HFFc6 (cell line): ENCODE data around the gene AVPR1B. TPM values are rescaled to one million over a fixed set of nuclear protein-coding genes. Genes with fewer than 3 reads are reported as not detected.

Experiments
- DNase-seq: peaks from one replicate; pipeline ENCODE4 v3.0.0-alpha.2; 2018
- H3K27ac Mint-ChIP-seq: 2 replicates; pipeline ENCODE4 v1.8.0; 2020; ENCODE audit warnings: mild to moderate bottlenecking, mixed read lengths
- H3K27me3 Mint-ChIP-seq: 2 replicates; pipeline ENCODE4 v1.8.0; 2021; ENCODE audit warnings: mild to moderate bottlenecking, moderate library complexity, mixed read lengths; ENCODE audit not compliant: insufficient read depth
- H3K36me3 Mint-ChIP-seq: 2 replicates; pipeline ENCODE4 v1.8.0; 2021; ENCODE audit warnings: low read depth, mixed read lengths
- H3K4me1 Mint-ChIP-seq: 2 replicates; pipeline ENCODE4 v1.8.0; 2020; ENCODE audit warnings: low read depth, mixed read lengths
- H3K4me3 Mint-ChIP-seq: 2 replicates; pipeline ENCODE4 v1.8.0; 2020; ENCODE audit warnings: mild to moderate bottlenecking, moderate library complexity, mixed read lengths
- H3K9me3 Mint-ChIP-seq: 2 replicates; pipeline ENCODE4 v1.8.0; 2020; ENCODE audit warnings: mild to moderate bottlenecking, mixed read lengths
- total RNA-seq, 6 experiments: library from RNA; stranded (reverse); fragmentation: NEBNext Ultra II Directional; extraction: Animal tissue kit (Norgen Biotek cat#: 25700); gene quantifications; 2 replicates in 1 of 6; 3 replicates in 5 of 6; pipeline ENCODE4 v1.2.3, GENCODE V29; 2021
- TF ChIP-seq, protein P1 (sequence below): fragments of 200-600 bp; sonication (generic); IDR thresholded peaks from 2 replicates; pipeline ENCODE4 v1.5.0; 2021; ENCODE audit warnings: antibody characterized with exemption, mild to moderate bottlenecking

The AVPR1B gene
- total RNA-seq, 6 experiments from 2014 or later, result not detected

GRCh38 chr1:206102292-206102936 is 14.8 kb downstream of the AVPR1B start:
- Mint-ChIP-seq H3K4me3 (no peak overlapping the region), H3K4me1 (peaks cover 6% of the 10 kb centered on the region; the same call in 1 of the 2 replicates), H3K9me3 (no peaks in the 10 kb centered on the region), H3K36me3 (no peaks in the 10 kb centered on the region), H3K27ac (no peak overlapping the region), H3K27me3 (peaks cover 38% of the 10 kb centered on the region)
- no peak for DNase-seq
- TF ChIP-seq, protein P1, sequence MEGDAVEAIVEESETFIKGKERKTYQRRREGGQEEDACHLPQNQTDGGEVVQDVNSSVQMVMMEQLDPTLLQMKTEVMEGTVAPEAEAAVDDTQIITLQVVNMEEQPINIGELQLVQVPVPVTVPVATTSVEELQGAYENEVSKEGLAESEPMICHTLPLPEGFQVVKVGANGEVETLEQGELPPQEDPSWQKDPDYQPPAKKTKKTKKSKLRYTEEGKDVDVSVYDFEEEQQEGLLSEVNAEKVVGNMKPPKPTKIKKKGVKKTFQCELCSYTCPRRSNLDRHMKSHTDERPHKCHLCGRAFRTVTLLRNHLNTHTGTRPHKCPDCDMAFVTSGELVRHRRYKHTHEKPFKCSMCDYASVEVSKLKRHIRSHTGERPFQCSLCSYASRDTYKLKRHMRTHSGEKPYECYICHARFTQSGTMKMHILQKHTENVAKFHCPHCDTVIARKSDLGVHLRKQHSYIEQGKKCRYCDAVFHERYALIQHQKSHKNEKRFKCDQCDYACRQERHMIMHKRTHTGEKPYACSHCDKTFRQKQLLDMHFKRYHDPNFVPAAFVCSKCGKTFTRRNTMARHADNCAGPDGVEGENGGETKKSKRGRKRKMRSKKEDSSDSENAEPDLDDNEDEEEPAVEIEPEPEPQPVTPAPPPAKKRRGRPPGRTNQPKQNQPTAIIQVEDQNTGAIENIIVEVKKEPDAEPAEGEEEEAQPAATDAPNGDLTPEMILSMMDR, result no peak

DNA sequence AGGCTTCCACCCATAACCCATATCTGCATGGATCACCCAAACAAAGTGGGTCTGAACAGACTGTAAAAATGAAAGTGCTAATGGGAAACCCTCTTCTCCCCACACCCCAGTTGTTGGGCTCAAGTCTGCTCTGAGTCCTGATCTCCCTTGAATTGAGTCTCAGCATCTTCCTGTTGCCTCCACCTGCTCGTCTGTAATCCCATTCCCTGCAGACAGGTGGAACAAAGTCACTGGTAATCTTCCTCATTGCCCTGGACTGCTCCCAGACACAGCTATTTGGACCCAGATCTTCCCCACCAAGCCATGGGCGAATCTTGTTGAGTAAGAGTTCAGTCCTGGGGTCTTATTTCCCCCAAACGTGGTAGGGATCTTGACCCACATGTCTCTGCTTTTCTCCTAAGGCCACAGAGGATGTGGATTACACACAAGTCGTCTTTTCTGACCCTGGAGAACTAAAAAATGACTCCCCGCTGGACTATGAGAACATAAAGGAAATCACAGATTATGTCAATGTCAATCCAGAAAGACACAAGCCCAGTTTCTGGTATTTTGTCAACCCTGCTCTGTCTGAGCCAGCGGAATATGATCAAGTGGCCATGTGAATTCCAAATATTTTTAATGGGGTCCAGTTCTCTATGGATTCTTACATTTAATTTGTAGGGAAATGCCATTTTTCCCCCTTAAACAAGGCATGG is 15.7 kb downstream of the AVPR1B start:
- Mint-ChIP-seq H3K4me3 (no peak overlapping the region), H3K9me3 (no peaks in the 10 kb centered on the region), H3K36me3 (no peaks in the 10 kb centered on the region), H3K4me1 (peaks cover 5% of the 10 kb centered on the region; the same call in 1 of the 2 replicates), H3K27ac (no peak overlapping the region), H3K27me3 (peaks cover 37% of the 10 kb centered on the region)
- TF ChIP-seq, protein P1, result no peak
- no peak for DNase-seq

GRCh38 chr1:206100226-206100815 is 16.9 kb downstream of the AVPR1B start:
- no peaks in the 10 kb centered on the region for H3K9me3 Mint-ChIP-seq

GRCh38 chr1:206098242-206098919 is 18.8 kb downstream of the AVPR1B start:
- Mint-ChIP-seq H3K27me3 (peaks cover 58% of the 10 kb centered on the region), H3K4me3 (no peak overlapping the region), H3K4me1 (no peaks in the 10 kb centered on the region), H3K9me3 (no peaks in the 10 kb centered on the region), H3K36me3 (no peaks in the 10 kb centered on the region), H3K27ac (no peak overlapping the region)
- TF ChIP-seq, protein P1, result no peak
- DNase-seq, result no peak

More at GRCh38 chr1:206100226-206100815, 16.9 kb downstream of the AVPR1B start:
- H3K4me1 Mint-ChIP-seq, result no peaks in the 10 kb centered on the region
- peaks cover 45% of the 10 kb centered on the region for H3K27me3 Mint-ChIP-seq
- H3K4me3 Mint-ChIP-seq, result no peak overlapping the region
- H3K27ac Mint-ChIP-seq, result no peak overlapping the region
- TF ChIP-seq, protein P1, result no peak
- DNase-seq, result no peak
- no peaks in the 10 kb centered on the region for H3K36me3 Mint-ChIP-seq

DNA sequence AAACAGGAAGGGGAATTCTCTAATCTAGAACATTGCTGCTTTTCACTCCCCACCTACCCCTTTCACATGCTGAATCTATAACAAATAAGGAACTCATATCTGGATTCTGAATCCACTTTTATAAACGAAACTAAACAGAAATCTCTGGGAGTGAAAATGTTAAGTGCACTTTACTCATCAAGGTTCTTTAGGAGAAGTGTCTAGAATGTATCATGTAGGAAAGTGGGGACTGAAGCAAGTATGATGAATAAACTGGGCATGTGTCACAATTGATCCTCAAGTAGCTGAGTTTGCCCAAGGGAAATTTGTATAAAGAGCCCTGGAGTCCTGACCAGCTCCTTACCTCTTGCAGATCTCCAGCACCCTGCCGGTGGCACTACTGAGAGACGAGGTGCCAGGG is 19.8 kb downstream of the AVPR1B start:
- Mint-ChIP-seq H3K4me1 (no peaks in the 10 kb centered on the region), H3K27me3 (peaks cover 61% of the 10 kb centered on the region), H3K4me3 (peak overlapping the region; percentile 19; the same call in 1 of the 2 replicates), H3K36me3 (no peaks in the 10 kb centered on the region), H3K9me3 (no peaks in the 10 kb centered on the region), H3K27ac (no peak overlapping the region)
- DNase-seq, result no peak
- TF ChIP-seq, protein P1, result no peak
